WERI-Rb-1 (cell line): Measurements from ENCODE around the gene SEC22A.

Source experiments
- DNase-seq: peaks from one replicate; pipeline ENCODE4 v3.0.0-alpha.2; 2020
- H3K27ac ChIP-seq: fragments of 250-450 bp; sonication (Bioruptor Pico); 2 replicates; pipeline ENCODE4 v1.5.1; 2020; ENCODE audit warnings: mild to moderate bottlenecking, moderate library complexity
- H3K27me3 ChIP-seq: fragments of 250-450 bp; sonication (Bioruptor Pico); 2 replicates; pipeline ENCODE4 v1.5.1; 2021; ENCODE audit warnings: mild to moderate bottlenecking, low read depth, moderate library complexity; ENCODE audit not compliant: insufficient read depth, severe bottlenecking
- H3K36me3 ChIP-seq: fragments of 250-450 bp; sonication (Bioruptor Pico); 2 replicates; pipeline ENCODE4 v1.5.1; 2020; ENCODE audit warnings: mild to moderate bottlenecking, moderate library complexity
- H3K4me3 ChIP-seq: 2 replicates; pipeline ENCODE4 v1.5.1; 2011; ENCODE audit warnings: low read depth, mild to moderate bottlenecking, control low read depth, low read length
- H3K9me3 ChIP-seq: fragments of 250-450 bp; sonication (Bioruptor Pico); 2 replicates; pipeline ENCODE4 v1.5.1; 2021; ENCODE audit warnings: mild to moderate bottlenecking, moderate library complexity; ENCODE audit not compliant: severe bottlenecking
- TF ChIP-seq, protein P1 (sequence below): IDR thresholded peaks from 2 replicates; pipeline ENCODE4 v1.5.1; 2011; ENCODE audit warnings: low read depth, mild to moderate bottlenecking, control low read depth, inconsistent platforms, low read length

SEC22A gene

DNA sequence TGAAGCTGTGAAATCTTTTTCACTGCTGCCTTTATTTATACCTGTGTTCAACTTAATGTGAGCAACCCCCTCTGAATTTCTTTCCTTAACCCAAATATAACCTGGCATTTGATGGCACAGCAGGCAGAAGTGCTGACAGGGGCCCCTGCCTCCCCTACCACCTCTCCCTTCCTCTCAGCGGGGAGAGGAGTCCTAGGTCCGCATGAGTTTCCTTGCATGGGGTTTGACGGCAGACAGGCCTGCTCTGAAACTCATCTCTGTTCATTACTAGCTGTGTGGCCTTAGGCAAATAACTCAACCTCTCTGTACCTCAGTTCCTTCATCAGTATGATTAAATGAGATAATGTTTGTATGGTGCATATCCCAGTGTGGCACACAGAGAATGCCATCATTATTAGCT is 79.7 kb downstream of the SEC22A start:
- Histone ChIP-seq H3K36me3 (no peaks in the 10 kb centered on the region), H3K4me3 (no peak overlapping the region), H3K9me3 (no peaks in the 10 kb centered on the region), H3K27ac (no peak overlapping the region), H3K27me3 (no peaks in the 10 kb centered on the region)
- TF ChIP-seq, protein P1, sequence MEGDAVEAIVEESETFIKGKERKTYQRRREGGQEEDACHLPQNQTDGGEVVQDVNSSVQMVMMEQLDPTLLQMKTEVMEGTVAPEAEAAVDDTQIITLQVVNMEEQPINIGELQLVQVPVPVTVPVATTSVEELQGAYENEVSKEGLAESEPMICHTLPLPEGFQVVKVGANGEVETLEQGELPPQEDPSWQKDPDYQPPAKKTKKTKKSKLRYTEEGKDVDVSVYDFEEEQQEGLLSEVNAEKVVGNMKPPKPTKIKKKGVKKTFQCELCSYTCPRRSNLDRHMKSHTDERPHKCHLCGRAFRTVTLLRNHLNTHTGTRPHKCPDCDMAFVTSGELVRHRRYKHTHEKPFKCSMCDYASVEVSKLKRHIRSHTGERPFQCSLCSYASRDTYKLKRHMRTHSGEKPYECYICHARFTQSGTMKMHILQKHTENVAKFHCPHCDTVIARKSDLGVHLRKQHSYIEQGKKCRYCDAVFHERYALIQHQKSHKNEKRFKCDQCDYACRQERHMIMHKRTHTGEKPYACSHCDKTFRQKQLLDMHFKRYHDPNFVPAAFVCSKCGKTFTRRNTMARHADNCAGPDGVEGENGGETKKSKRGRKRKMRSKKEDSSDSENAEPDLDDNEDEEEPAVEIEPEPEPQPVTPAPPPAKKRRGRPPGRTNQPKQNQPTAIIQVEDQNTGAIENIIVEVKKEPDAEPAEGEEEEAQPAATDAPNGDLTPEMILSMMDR: no peak
- DNase-seq: no peak

DNA sequence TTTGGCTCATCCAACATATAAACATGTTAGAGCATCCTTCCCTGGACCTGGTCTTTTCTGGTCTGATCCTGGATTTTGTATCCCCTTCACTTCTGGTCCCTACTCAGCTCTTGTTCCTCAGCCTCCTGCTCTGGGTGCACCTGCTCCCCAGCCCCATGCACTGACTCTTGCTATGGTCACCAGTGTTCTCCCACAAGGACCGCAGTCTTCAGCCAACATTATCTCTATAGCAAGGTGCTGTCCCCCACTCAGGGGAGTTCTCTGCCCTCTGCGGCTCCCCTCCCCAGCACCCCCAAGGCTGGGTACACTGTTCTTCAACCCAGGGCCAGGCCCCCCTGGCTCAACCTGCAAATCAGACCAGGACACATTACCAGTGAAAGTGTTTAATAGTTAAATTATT is 80.2 kb downstream of the SEC22A start:
- no peaks in the 10 kb centered on the region for H3K9me3 ChIP-seq
- H3K4me3 ChIP-seq: no peak overlapping the region
- H3K27ac ChIP-seq: no peak overlapping the region
- no peaks in the 10 kb centered on the region for H3K27me3 ChIP-seq
- no peaks in the 10 kb centered on the region for H3K36me3 ChIP-seq
- no peak for DNase-seq
- TF ChIP-seq, protein P1: no peak

DNA sequence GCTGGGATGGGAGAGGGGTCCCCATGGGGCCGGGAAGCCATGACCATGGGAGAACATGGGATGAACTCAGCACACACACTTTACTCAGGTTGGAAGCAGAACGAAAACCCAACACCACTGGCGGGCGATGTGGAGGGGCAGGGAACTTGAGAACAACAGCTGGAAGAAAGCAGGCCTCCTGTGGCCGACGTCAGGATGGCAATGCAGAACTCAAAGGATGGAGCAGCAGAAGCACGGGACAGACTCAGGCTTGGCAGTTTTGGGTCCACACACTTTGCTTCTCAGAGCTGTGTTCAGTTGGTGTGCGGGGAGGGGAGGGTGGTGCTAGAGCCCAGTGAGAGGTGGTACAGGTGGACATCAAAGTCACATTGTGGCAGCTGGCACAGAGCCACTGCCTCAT is 80.7 kb downstream of the SEC22A start:
- Histone ChIP-seq H3K27ac (no peak overlapping the region), H3K27me3 (no peaks in the 10 kb centered on the region), H3K4me3 (no peak overlapping the region), H3K36me3 (no peaks in the 10 kb centered on the region), H3K9me3 (no peaks in the 10 kb centered on the region)
- no peak for DNase-seq
- TF ChIP-seq, protein P1: no peak

DNA sequence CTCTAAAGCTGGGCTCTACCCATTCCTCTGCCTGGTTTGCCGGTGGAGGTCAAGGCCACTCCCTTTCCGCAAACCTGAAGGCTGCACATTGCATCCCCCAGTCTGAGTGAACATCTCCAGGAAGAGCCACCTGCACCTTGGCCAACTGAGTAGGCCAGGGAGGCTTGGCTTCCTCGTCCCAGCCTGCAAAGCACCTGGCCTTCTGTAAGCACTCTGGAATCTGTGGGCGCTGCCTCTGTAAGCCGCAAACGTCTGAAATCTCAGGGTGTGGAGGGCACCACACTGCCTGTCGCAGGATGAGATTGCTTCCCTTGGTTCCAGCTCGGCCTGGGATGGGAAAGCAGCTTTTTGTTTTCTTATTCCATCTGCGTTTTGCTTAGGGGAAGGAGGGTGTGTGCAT is 81.3 kb downstream of the SEC22A start:
- no peak overlapping the region for H3K27ac ChIP-seq
- no peaks in the 10 kb centered on the region for H3K36me3 ChIP-seq
- no peaks in the 10 kb centered on the region for H3K27me3 ChIP-seq
- H3K4me3 ChIP-seq: no peak overlapping the region
- DNase-seq: no peak
- TF ChIP-seq, protein P1: no peak
- no peaks in the 10 kb centered on the region for H3K9me3 ChIP-seq

DNA sequence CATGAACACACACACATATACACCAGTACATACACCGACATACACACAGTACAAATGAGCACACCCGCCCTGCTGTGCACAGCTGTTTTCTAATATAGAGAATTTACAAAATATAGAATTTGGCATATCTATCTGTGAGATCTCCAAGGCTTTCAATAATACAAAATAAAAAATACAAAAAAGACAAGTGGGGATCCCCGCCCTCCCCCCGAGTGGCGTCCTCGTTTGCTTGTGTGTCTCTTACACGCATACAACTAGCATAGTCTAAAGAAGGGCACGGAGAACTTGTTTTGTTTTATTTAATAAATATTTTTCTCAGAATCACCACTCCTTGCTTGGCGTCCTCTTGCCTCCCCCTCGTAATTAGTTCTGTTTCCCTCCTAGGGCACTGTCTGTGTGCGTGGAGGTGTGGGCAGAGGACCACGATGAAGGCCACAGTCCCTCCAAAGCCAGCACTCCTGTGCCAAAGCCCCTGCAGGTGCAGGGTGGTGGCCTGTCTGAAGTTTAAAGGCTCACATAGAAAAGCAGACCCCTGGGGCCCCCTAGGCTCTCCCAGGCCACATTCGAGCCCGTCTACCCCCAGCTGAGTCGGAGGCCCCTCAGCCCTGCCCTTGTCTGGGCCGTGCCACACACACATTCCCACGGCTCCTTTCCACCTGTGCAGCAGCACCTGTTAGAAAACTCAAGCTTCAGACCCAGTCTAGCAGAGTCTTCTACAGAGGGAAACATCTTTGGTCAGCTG is 82.1 kb downstream of the SEC22A start:
- no peak overlapping the region for H3K4me3 ChIP-seq
- TF ChIP-seq, protein P1: no peak
- H3K27ac ChIP-seq: no peak overlapping the region
- H3K9me3 ChIP-seq: no peaks in the 10 kb centered on the region
- no peak for DNase-seq
- H3K27me3 ChIP-seq: no peaks in the 10 kb centered on the region
- no peaks in the 10 kb centered on the region for H3K36me3 ChIP-seq
